K562 (cell line): ENCODE data around the gene DRAXIN. TPM values are rescaled to one million over a fixed set of nuclear protein-coding genes. Genes with fewer than 3 reads are reported as not detected.

Experiments used
- CEBPB ChIP-seq: fragments of 450-650 bp; IDR thresholded peaks from 2 replicates; pipeline ENCODE4 v1.6.1; 2016; ENCODE audit warnings: missing genetic modification characterization, missing compliant biosample characterization
- CEBPZ ChIP-seq: fragments of 150-350 bp; IDR thresholded peaks from 2 replicates; pipeline ENCODE4 v1.6.1; 2014; ENCODE audit warnings: low read depth, mild to moderate bottlenecking, low read length, borderline replicate concordance
- ETS1 ChIP-seq: conservative IDR thresholded peaks from 2 replicates; pipeline ENCODE4 v1.6.1; 2011; ENCODE audit warnings: low read depth, mild to moderate bottlenecking, low read length; ENCODE audit not compliant: control insufficient read depth
- FIP1L1 ChIP-seq: fragments of 200-400 bp; formaldehyde crosslinking; IDR thresholded peaks from 2 replicates; pipeline ENCODE4 v1.6.1; 2018; ENCODE audit warnings: mild to moderate bottlenecking, low read depth, low read length; ENCODE audit not compliant: poor library complexity, severe bottlenecking
- POLR2AphosphoS5 ChIP-seq: IDR thresholded peaks from 2 replicates; pipeline ENCODE4 v1.6.1; 2011; ENCODE audit warnings: mild to moderate bottlenecking, low read depth, low read length, moderate library complexity; ENCODE audit not compliant: control insufficient read depth, insufficient read depth
- SMAD3 ChIP-seq: fragments of 450-650 bp; formaldehyde crosslinking; conservative IDR thresholded peaks from 2 replicates; pipeline ENCODE4 v1.4.0; 2020; ENCODE audit warnings: mild to moderate bottlenecking
- TFE3 ChIP-seq: fragments of 450-650 bp; formaldehyde crosslinking; IDR thresholded peaks from 2 replicates; pipeline ENCODE4 v1.4.0; 2020; ENCODE audit warnings: mild to moderate bottlenecking, mixed read lengths
- YY1 ChIP-seq, 3 experiments: IDR thresholded peaks; 2 replicates each; pipeline ENCODE4 v1.6.1; 2011; ENCODE audit warnings: low read length in 2 of 3, mild to moderate bottlenecking in 2 of 3, moderate library complexity in 2 of 3, borderline replicate concordance in 1 of 3, control low read depth in 1 of 3, low read depth in 1 of 3; ENCODE audit not compliant: insufficient read depth in 3 of 3, insufficient replicate concordance in 2 of 3, control insufficient read depth in 1 of 3, insufficient read length in 1 of 3; ENCODE audit errors: extremely low read depth in 1 of 3
- ZEB2 ChIP-seq: fragments of 450-650 bp; IDR thresholded peaks from 2 replicates; pipeline ENCODE4 v1.6.1; 2016
- ZFP91 ChIP-seq: sonication (generic); formaldehyde crosslinking; IDR thresholded peaks from 2 replicates; pipeline ENCODE4 v1.8.0; 2022; ENCODE audit warnings: mild to moderate bottlenecking, missing genetic modification reagents
- ZNF668 ChIP-seq: fragments of 250-450 bp; sonication (Bioruptor Pico); IDR thresholded peaks from 2 replicates; pipeline ENCODE4 v1.8.0; 2022; ENCODE audit warnings: mild to moderate bottlenecking, inconsistent platforms
- polyA plus RNA-seq, 8 experiments: library from polyadenylated mRNA; depleted of rRNA in 4 of 8; stranded (reverse) in 5 of 8; unstranded in 3 of 8; fragments of >200 nt; fragmentation: Nextera tagmentation in 2 of 8; fragmentation: Illumina TruSeq in 1 of 8; extraction: Ambion mirVana in 2 of 8; extraction: Trizol in 1 of 8; gene quantifications; 2 replicates each; pipeline versions ENCODE4 v1.2.1 to v1.2.3, GENCODE V29; 2011 to 2014; ENCODE audit warnings: inconsistent platforms in 1 of 8, missing spikeins in 1 of 8
- total RNA-seq, 7 experiments: library from RNA; depleted of rRNA in 6 of 7; stranded (reverse); fragments of >200 nt in 6 of 7; fragmentation: Illumina TruSeq in 2 of 7; extraction: Trizol in 2 of 7; gene quantifications; 2 replicates each; pipeline versions ENCODE4 v1.2.1 to v1.2.3, GENCODE V29; 2011 to 2021; ENCODE audit warnings: low replicate concordance in 1 of 7

The DRAXIN gene
- total and polyA plus RNA-seq, 9 of the 15 experiments (the other 6 are each of a cell fraction or from before 2014, with no cell fraction given) = 0.01 to 0.04 (median 0.01) TPM; not detected in 6

- TF ChIP-seq CEBPZ = no peak
- no peak for TF ChIP-seq ZFP91
- TF ChIP-seq ZEB2 = no peak
- no peak for TF ChIP-seq TFE3 (CRISPR knock-in tag)
- TF ChIP-seq ETS1 = no peak
- TF ChIP-seq ZNF668 (CRISPR knock-in tag) = no peak
- TF ChIP-seq SMAD3 (CRISPR knock-in tag) = no peak
- no peak for TF ChIP-seq POLR2AphosphoS5
- TF ChIP-seq YY1 (IDR thresholded peaks at IDR 0.05; ENCODE audit: borderline replicate concordance in 1 of 3, control insufficient read depth in 1 of 3, extremely low read depth in 1 of 3, insufficient read depth in 3 of 3, insufficient read length in 1 of 3, insufficient replicate concordance in 2 of 3, low read depth in 1 of 3, low read length in 2 of 3) = no peak
- TF ChIP-seq CEBPB (tag) = no peak
- TF ChIP-seq FIP1L1 = no peak
Observed at GRCh38 chr1:11768821-11769220, 77.3 kb downstream of the DRAXIN start (continued).
